HepG2 (cell line): ENCODE data around the gene NCOA7. TPM values are rescaled to one million over a fixed set of nuclear protein-coding genes. Genes with fewer than 3 reads are reported as not detected.
A peak's percentile ranks its signal among the peaks of the same experiment; 100 is the strongest.

Experiments used
- ARID2 ChIP-seq: sonication (generic); formaldehyde crosslinking; IDR thresholded peaks from 2 replicates; pipeline ENCODE4 v1.8.1; 2022; ENCODE audit warnings: mild to moderate bottlenecking, missing genetic modification reagents, borderline replicate concordance
- ETV5 ChIP-seq: IDR thresholded peaks from 2 replicates; pipeline ENCODE4 v1.6.1; 2018; ENCODE audit warnings: missing biosample characterization, missing genetic modification reagents, inconsistent platforms, borderline replicate concordance
- HMGA1 ChIP-seq: sonication (generic); formaldehyde crosslinking; conservative IDR thresholded peaks from 2 replicates; pipeline ENCODE4 v1.4.0; 2020; ENCODE audit warnings: missing genetic modification reagents
- HNRNPLL ChIP-seq: fragments of 200-400 bp; formaldehyde crosslinking; IDR thresholded peaks from 2 replicates; pipeline ENCODE4 v1.6.1; 2017; ENCODE audit warnings: mild to moderate bottlenecking, low read depth, low read length; ENCODE audit not compliant: poor library complexity, severe bottlenecking
- KDM3A ChIP-seq: IDR thresholded peaks from 2 replicates; pipeline ENCODE4 v1.6.1; 2018; ENCODE audit warnings: low read depth, missing compliant biosample characterization
- MAFK ChIP-seq, 2 experiments: IDR thresholded peaks in 1 of 2; conservative IDR thresholded peaks in 1 of 2; 2 replicates each; pipeline ENCODE4 v1.6.1; 2011; ENCODE audit warnings: improper control_type of control experiment in 2 of 2, low read length in 2 of 2
- MTF2 ChIP-seq: sonication (generic); formaldehyde crosslinking; IDR thresholded peaks from 2 replicates; pipeline ENCODE4 v1.5.0; 2020; ENCODE audit warnings: missing genetic modification reagents, borderline replicate concordance
- NFE2L2 ChIP-seq: fragments of 150-350 bp; IDR thresholded peaks from 2 replicates; pipeline ENCODE4 v1.6.1; 2014; ENCODE audit warnings: low read length
- POLR2A ChIP-seq, 2 experiments: IDR thresholded peaks; 2 replicates each; pipeline ENCODE4 v1.6.1; 2011; ENCODE audit warnings: low read depth in 2 of 2, low read length in 2 of 2, mild to moderate bottlenecking in 1 of 2, moderate library complexity in 1 of 2; ENCODE audit not compliant: insufficient read depth in 1 of 2
- TCF7L2 ChIP-seq: IDR thresholded peaks from 2 replicates; pipeline ENCODE4 v1.6.1; 2011; ENCODE audit warnings: mild to moderate bottlenecking, low read depth, low read length, moderate library complexity
- ZFX ChIP-seq: sonication (generic); formaldehyde crosslinking; IDR thresholded peaks from 2 replicates; pipeline ENCODE4 v1.4.0; 2020; ENCODE audit warnings: mild to moderate bottlenecking, low read depth, missing genetic modification reagents, moderate library complexity
- ZNF292 ChIP-seq: sonication (generic); formaldehyde crosslinking; IDR thresholded peaks from 2 replicates; pipeline ENCODE4 v1.8.1; 2022; ENCODE audit warnings: mild to moderate bottlenecking, low read depth, missing genetic modification reagents, borderline replicate concordance
- ZNF652 ChIP-seq: IDR thresholded peaks from 2 replicates; pipeline ENCODE4 v1.6.1; 2016; ENCODE audit warnings: low read depth, borderline replicate concordance
- ZSCAN31 ChIP-seq: sonication (generic); formaldehyde crosslinking; IDR thresholded peaks from 2 replicates; pipeline ENCODE4 v1.5.0; 2020; ENCODE audit warnings: low read depth, mild to moderate bottlenecking, missing genetic modification reagents
- polyA plus RNA-seq, 8 experiments: library from polyadenylated mRNA; depleted of rRNA in 3 of 8; stranded (reverse) in 7 of 8; unstranded in 1 of 8; fragments of >200 nt; fragmentation: Illumina TruSeq in 4 of 8; extraction: Trizol in 4 of 8; gene quantifications; 2 replicates each; pipeline versions ENCODE4 v1.2.1 to v1.2.3, GENCODE V29; 2011 to 2016; ENCODE audit warnings: low read depth in 4 of 8, missing spikeins in 1 of 8, mixed read lengths in 1 of 8; ENCODE audit not compliant: insufficient read depth in 1 of 8
- total RNA-seq, 5 experiments: library from RNA; depleted of rRNA; stranded (reverse); fragments of >200 nt; fragmentation: Illumina TruSeq; extraction: Trizol; gene quantifications; 2 replicates each; pipeline ENCODE4 v1.2.3, GENCODE V29; 2016; ENCODE audit warnings: low read depth in 1 of 5
- TF ChIP-seq, protein P1 (sequence below): sonication (generic); formaldehyde crosslinking; IDR thresholded peaks from 2 replicates; pipeline ENCODE4 v1.4.0; 2020; ENCODE audit warnings: missing genetic modification reagents
- TF ChIP-seq, protein P2 (sequence below), 2 experiments: sonication (generic) in 1 of 2; formaldehyde crosslinking in 1 of 2; IDR thresholded peaks; 2 replicates each; pipeline versions ENCODE4 v1.5.1 to v1.6.1; 2011 to 2020; ENCODE audit warnings: borderline replicate concordance in 1 of 2, low read depth in 1 of 2, low read length in 1 of 2, mild to moderate bottlenecking in 1 of 2, missing genetic modification reagents in 1 of 2, moderate library complexity in 1 of 2
- TF ChIP-seq, protein P3 (sequence below): sonication (generic); formaldehyde crosslinking; IDR thresholded peaks from 2 replicates; pipeline ENCODE4 v1.4.0; 2020; ENCODE audit warnings: mild to moderate bottlenecking, missing genetic modification reagents
- TF ChIP-seq, protein P4 (sequence below): sonication (generic); formaldehyde crosslinking; conservative IDR thresholded peaks from 2 replicates; pipeline ENCODE4 v1.4.0; 2020; ENCODE audit warnings: missing genetic modification reagents

NCOA7 gene
- total and polyA plus RNA-seq, 2 of the 13 experiments (the other 11 are each of a cell fraction or from before 2014, with no cell fraction given) = 13.6 to 20.8 TPM

DNA sequence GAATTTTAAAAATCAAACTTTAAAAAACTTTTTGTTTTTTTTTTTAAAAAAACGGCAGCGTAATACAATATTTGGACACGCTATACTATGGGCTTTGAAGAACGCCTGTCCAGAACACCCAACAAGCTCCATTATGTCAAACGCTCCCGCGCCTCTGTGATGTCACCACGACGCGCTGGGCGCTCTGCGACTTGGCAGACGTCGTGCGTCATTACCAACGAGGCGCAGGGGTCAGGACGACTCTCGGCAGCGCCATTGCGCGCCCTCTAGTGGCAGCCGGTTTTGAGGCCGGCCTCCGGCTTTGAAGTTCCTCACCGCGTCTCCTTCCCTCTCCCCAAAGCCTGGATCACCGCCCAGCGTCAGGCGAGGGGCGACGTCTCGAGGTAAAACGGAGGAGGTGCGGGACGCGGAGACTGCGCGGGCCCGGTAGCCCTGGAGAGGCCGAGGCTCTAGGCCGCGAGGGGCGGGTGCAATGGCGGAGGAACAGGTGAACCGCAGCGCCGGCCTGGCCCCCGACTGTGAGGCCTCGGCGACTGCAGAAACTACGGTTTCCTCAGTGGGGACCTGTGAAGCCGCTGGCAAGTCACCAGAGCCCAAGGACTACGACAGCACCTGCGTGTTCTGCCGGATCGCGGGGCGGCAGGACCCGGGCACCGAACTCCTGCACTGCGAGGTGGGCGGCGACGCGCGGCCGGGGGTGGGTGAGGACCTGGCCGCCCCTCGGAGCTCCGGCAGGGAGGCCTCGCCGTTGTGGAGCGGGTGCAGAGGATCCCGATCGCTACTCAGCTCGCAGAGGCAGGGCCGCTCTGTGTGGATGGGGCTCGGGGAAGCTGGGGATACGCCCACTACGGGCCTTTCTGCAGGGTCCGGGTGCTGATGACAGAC, 166.0 kb downstream of the NCOA7 start, which contains the start of gene HINT3 (continued):
- TF ChIP-seq POLR2A (IDR thresholded peaks at IDR 0.05; ENCODE audit: insufficient read depth in 1 of 2, low read depth in 2 of 2, low read length in 2 of 2) (peak; percentile 52 to 63; a peak in 3 of 4 replicates), ZNF652 (CRISPR knock-in tag) (peak; percentile 58; the same call in 1 of the 2 replicates), ZFX (peak; percentile 99), MTF2 (peak; percentile 98), ZNF292 (CRISPR knock-in tag) (peak; percentile 95), KDM3A (CRISPR knock-in tag) (peak; percentile 92), ZSCAN31 (peak; percentile 98), HMGA1 (CRISPR knock-in tag) (no peak), ETV5 (CRISPR knock-in tag) (peak; percentile 67; the same call in 1 of the 2 replicates), MAFK (conservative IDR thresholded peaks at IDR 0.05 in 1 of 2, IDR thresholded peaks at IDR 0.05 in 1 of 2; ENCODE audit: low read length in 2 of 2) (no peak), HNRNPLL (peak; percentile 81), NFE2L2 (no peak), TCF7L2 (peak; percentile 81; the same call in 1 of the 2 replicates), ARID2 (CRISPR knock-in tag) (peak; percentile 99)
- TF ChIP-seq, protein P1, sequence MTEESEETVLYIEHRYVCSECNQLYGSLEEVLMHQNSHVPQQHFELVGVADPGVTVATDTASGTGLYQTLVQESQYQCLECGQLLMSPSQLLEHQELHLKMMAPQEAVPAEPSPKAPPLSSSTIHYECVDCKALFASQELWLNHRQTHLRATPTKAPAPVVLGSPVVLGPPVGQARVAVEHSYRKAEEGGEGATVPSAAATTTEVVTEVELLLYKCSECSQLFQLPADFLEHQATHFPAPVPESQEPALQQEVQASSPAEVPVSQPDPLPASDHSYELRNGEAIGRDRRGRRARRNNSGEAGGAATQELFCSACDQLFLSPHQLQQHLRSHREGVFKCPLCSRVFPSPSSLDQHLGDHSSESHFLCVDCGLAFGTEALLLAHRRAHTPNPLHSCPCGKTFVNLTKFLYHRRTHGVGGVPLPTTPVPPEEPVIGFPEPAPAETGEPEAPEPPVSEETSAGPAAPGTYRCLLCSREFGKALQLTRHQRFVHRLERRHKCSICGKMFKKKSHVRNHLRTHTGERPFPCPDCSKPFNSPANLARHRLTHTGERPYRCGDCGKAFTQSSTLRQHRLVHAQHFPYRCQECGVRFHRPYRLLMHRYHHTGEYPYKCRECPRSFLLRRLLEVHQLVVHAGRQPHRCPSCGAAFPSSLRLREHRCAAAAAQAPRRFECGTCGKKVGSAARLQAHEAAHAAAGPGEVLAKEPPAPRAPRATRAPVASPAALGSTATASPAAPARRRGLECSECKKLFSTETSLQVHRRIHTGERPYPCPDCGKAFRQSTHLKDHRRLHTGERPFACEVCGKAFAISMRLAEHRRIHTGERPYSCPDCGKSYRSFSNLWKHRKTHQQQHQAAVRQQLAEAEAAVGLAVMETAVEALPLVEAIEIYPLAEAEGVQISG = peak; percentile 99
- TF ChIP-seq, protein P2, sequence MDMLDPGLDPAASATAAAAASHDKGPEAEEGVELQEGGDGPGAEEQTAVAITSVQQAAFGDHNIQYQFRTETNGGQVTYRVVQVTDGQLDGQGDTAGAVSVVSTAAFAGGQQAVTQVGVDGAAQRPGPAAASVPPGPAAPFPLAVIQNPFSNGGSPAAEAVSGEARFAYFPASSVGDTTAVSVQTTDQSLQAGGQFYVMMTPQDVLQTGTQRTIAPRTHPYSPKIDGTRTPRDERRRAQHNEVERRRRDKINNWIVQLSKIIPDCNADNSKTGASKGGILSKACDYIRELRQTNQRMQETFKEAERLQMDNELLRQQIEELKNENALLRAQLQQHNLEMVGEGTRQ (IDR thresholded peaks at IDR 0.05; ENCODE audit: low read depth, low read length) = no peak
- TF ChIP-seq, protein P2 (CRISPR knock-in tag; IDR thresholded peaks at IDR 0.05; ENCODE audit: borderline replicate concordance) = peak; percentile 69; the same call in 1 of the 2 replicates
- TF ChIP-seq, protein P3, sequence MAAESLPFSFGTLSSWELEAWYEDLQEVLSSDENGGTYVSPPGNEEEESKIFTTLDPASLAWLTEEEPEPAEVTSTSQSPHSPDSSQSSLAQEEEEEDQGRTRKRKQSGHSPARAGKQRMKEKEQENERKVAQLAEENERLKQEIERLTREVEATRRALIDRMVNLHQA (CRISPR knock-in tag) = peak; percentile 26; the same call in 1 of the 2 replicates
- TF ChIP-seq, protein P4, sequence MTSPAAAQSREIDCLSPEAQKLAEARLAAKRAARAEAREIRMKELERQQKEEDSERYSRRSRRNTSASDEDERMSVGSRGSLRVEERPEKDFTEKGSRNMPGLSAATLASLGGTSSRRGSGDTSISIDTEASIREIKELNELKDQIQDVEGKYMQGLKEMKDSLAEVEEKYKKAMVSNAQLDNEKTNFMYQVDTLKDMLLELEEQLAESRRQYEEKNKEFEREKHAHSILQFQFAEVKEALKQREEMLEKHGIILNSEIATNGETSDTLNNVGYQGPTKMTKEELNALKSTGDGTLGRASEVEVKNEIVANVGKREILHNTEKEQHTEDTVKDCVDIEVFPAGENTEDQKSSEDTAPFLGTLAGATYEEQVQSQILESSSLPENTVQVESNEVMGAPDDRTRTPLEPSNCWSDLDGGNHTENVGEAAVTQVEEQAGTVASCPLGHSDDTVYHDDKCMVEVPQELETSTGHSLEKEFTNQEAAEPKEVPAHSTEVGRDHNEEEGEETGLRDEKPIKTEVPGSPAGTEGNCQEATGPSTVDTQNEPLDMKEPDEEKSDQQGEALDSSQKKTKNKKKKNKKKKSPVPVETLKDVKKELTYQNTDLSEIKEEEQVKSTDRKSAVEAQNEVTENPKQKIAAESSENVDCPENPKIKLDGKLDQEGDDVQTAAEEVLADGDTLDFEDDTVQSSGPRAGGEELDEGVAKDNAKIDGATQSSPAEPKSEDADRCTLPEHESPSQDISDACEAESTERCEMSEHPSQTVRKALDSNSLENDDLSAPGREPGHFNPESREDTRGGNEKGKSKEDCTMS (CRISPR knock-in tag) = no peak; the same call in 1 of the 2 replicates
